ENCODE results near the gene C22orf39.

C22orf39 gene

GRCh38 chr22:19447330-19448075 is at the start of gene C22orf39:
Gene C22orf39, minus strand, starts transcription at chr22:19447711. Its CDS starts 23 bp downstream, at chr22:19447688.
- peaks cover 68% of the 10 kb centered on the region for H3K36me3 Mint-ChIP-seq
- peak; percentile 89 for ATAC-seq
- H3K4me1 Mint-ChIP-seq: peaks cover 32% of the 10 kb centered on the region
- peak within 1 kb of the TSS; percentile 91 for H3K27ac Mint-ChIP-seq
- no peaks in the 10 kb centered on the region for H3K9me3 Mint-ChIP-seq
- peak; percentile 66 to 91 for DNase-seq (ENCODE audit: low spot score in 2 of 2)
- H3K4me3 Mint-ChIP-seq: peak within 1 kb of the TSS; percentile 91

- Mint-ChIP-seq H3K36me3 (peaks cover 56% of the 10 kb centered on the region), H3K27ac (no peak overlapping the region), H3K4me3 (no peak overlapping the region), H3K4me1 (peaks cover 10% of the 10 kb centered on the region), H3K9me3 (no peaks in the 10 kb centered on the region)
- DNase-seq (ENCODE audit: low spot score in 2 of 2) (no peak), ATAC-seq (no peak)
These were observed 49.7 kb upstream of the C22orf39 start for GRCh38 chr22:19497245-19497644.

GRCh38 chr22:19496324-19496630 is 48.8 kb upstream of the C22orf39 start:
- Mint-ChIP-seq H3K4me1 (peaks cover 20% of the 10 kb centered on the region), H3K9me3 (no peaks in the 10 kb centered on the region), H3K27ac (no peak overlapping the region), H3K4me3 (no peak overlapping the region), H3K36me3 (peaks cover 65% of the 10 kb centered on the region)
- DNase-seq (ENCODE audit: low spot score in 2 of 2): no peak
- ATAC-seq: no peak

- no peak overlapping the region for H3K27ac Mint-ChIP-seq
- H3K36me3 Mint-ChIP-seq: peaks cover 71% of the 10 kb centered on the region
- H3K9me3 Mint-ChIP-seq: no peaks in the 10 kb centered on the region
- no peak overlapping the region for H3K4me3 Mint-ChIP-seq
- DNase-seq (ENCODE audit: low spot score in 2 of 2) (no peak), ATAC-seq (no peak)
- peaks cover 20% of the 10 kb centered on the region for H3K4me1 Mint-ChIP-seq
These were observed 48.2 kb upstream of the C22orf39 start for GRCh38 chr22:19495562-19496323.

GRCh38 chr22:19494676-19495173 is 47.2 kb upstream of the C22orf39 start:
- no peak for DNase-seq (ENCODE audit: low spot score in 2 of 2)
- no peak for ATAC-seq
- no peak overlapping the region for H3K4me3 Mint-ChIP-seq
- H3K36me3 Mint-ChIP-seq: peaks cover 81% of the 10 kb centered on the region
- peaks cover 20% of the 10 kb centered on the region for H3K4me1 Mint-ChIP-seq
- H3K27ac Mint-ChIP-seq: no peak overlapping the region
- no peaks in the 10 kb centered on the region for H3K9me3 Mint-ChIP-seq

GRCh38 chr22:19494001-19494560 is 46.6 kb upstream of the C22orf39 start:
- no peak overlapping the region for H3K4me3 Mint-ChIP-seq
- DNase-seq (ENCODE audit: low spot score in 2 of 2) (no peak), ATAC-seq (no peak)
- H3K9me3 Mint-ChIP-seq: no peaks in the 10 kb centered on the region
- peaks cover 86% of the 10 kb centered on the region for H3K36me3 Mint-ChIP-seq
- no peak overlapping the region for H3K27ac Mint-ChIP-seq
- peaks cover 20% of the 10 kb centered on the region for H3K4me1 Mint-ChIP-seq

- peaks cover 20% of the 10 kb centered on the region for H3K4me1 Mint-ChIP-seq
- H3K9me3 Mint-ChIP-seq: no peaks in the 10 kb centered on the region
- peak overlapping the region; percentile 51 for H3K27ac Mint-ChIP-seq
These were observed 45.1 kb upstream of the C22orf39 start for GRCh38 chr22:19492504-19493174.

GRCh38 chr22:19490628-19491230 is 43.2 kb upstream of the C22orf39 start:
- Mint-ChIP-seq H3K4me1 (peaks cover 20% of the 10 kb centered on the region), H3K27ac (no peak overlapping the region), H3K36me3 (peaks cover 98% of the 10 kb centered on the region), H3K4me3 (no peak overlapping the region), H3K9me3 (no peaks in the 10 kb centered on the region)
- ATAC-seq (peak; percentile 45), DNase-seq (ENCODE audit: low spot score in 2 of 2) (no peak)

More at GRCh38 chr22:19492504-19493174, 45.1 kb upstream of the C22orf39 start:
- ATAC-seq (peak; percentile 79), DNase-seq (ENCODE audit: low spot score in 2 of 2) (no peak)
- Mint-ChIP-seq H3K36me3 (peaks cover 97% of the 10 kb centered on the region), H3K4me3 (peak overlapping the region; percentile 11)

GRCh38 chr22:19488884-19489843 is 41.7 kb upstream of the C22orf39 start:
- Mint-ChIP-seq H3K4me1 (peaks cover 20% of the 10 kb centered on the region), H3K9me3 (no peaks in the 10 kb centered on the region), H3K27ac (no peak overlapping the region), H3K36me3 (peaks cover 98% of the 10 kb centered on the region), H3K4me3 (no peak overlapping the region)
- ATAC-seq (no peak), DNase-seq (ENCODE audit: low spot score in 2 of 2) (no peak)

- DNase-seq (ENCODE audit: low spot score in 2 of 2): no peak
- Mint-ChIP-seq H3K4me1 (peaks cover 20% of the 10 kb centered on the region), H3K27ac (no peak overlapping the region), H3K4me3 (no peak overlapping the region), H3K36me3 (peaks cover 98% of the 10 kb centered on the region), H3K9me3 (no peaks in the 10 kb centered on the region)
- no peak for ATAC-seq
These were observed 40.8 kb upstream of the C22orf39 start for GRCh38 chr22:19488285-19488684.

- ATAC-seq: no peak
- H3K4me1 Mint-ChIP-seq: peaks cover 15% of the 10 kb centered on the region
- no peak overlapping the region for H3K4me3 Mint-ChIP-seq
- no peak for DNase-seq (ENCODE audit: low spot score in 2 of 2)
- no peak overlapping the region for H3K27ac Mint-ChIP-seq
- no peaks in the 10 kb centered on the region for H3K9me3 Mint-ChIP-seq
- H3K36me3 Mint-ChIP-seq: peaks cover 95% of the 10 kb centered on the region
These were observed 36.2 kb upstream of the C22orf39 start for GRCh38 chr22:19483481-19484244.

- no peak overlapping the region for H3K4me3 Mint-ChIP-seq
- H3K9me3 Mint-ChIP-seq: no peaks in the 10 kb centered on the region
- ATAC-seq: no peak
- H3K27ac Mint-ChIP-seq: no peak overlapping the region
- DNase-seq (ENCODE audit: low spot score in 2 of 2): no peak
- peaks cover 26% of the 10 kb centered on the region for H3K4me1 Mint-ChIP-seq
- peaks cover 81% of the 10 kb centered on the region for H3K36me3 Mint-ChIP-seq
These were observed 34.8 kb upstream of the C22orf39 start for GRCh38 chr22:19482297-19482696.

GRCh38 chr22:19480789-19481188 is 33.3 kb upstream of the C22orf39 start:
- no peak for ATAC-seq
- peak overlapping the region; percentile 98 for H3K4me3 Mint-ChIP-seq
- H3K9me3 Mint-ChIP-seq: no peaks in the 10 kb centered on the region
- H3K27ac Mint-ChIP-seq: peak overlapping the region; percentile 100
- peaks cover 68% of the 10 kb centered on the region for H3K36me3 Mint-ChIP-seq
- no peak for DNase-seq (ENCODE audit: low spot score in 2 of 2)
- H3K4me1 Mint-ChIP-seq: peaks cover 34% of the 10 kb centered on the region
